Brain microvascular endothelial cell (primary cell): Measurements from ENCODE around the gene DTNB.

Source experiments
- DNase-seq: peaks from one replicate; pipeline ENCODE4 v3.0.0-alpha.2; 2020
- H3K27ac ChIP-seq: fragments of 250-450 bp; sonication (Bioruptor Pico); 2 replicates; pipeline ENCODE4 v1.5.1; 2020; ENCODE audit warnings: mild to moderate bottlenecking, moderate library complexity
- H3K27me3 ChIP-seq: fragments of 250-450 bp; sonication (Bioruptor Pico); replicated peaks from 2 replicates; pipeline ENCODE4 v1.5.1; 2020; ENCODE audit warnings: mild to moderate bottlenecking
- H3K36me3 ChIP-seq: fragments of 250-450 bp; sonication (Bioruptor Pico); replicated peaks from 2 replicates; pipeline ENCODE4 v1.5.1; 2020; ENCODE audit warnings: mild to moderate bottlenecking
- H3K4me3 ChIP-seq: 2 replicates; pipeline ENCODE4 v1.5.1; 2011; ENCODE audit warnings: low read depth, mild to moderate bottlenecking, control low read depth, low read length, moderate library complexity
- in situ Hi-C: cut with HindIII; loops from 2 replicates; pipeline ENCODE4 v1.10.0; 2017; ENCODE audit warnings: low sequenced_read_pairs, low pct_ligation_motif_present
- TF ChIP-seq, protein P1 (sequence below): IDR thresholded peaks from 2 replicates; pipeline ENCODE4 v1.5.1; 2011; ENCODE audit warnings: low read depth, mild to moderate bottlenecking, moderate library complexity, low read length, control low read depth, inconsistent platforms; ENCODE audit errors: missing control alignments

DTNB gene

DNA sequence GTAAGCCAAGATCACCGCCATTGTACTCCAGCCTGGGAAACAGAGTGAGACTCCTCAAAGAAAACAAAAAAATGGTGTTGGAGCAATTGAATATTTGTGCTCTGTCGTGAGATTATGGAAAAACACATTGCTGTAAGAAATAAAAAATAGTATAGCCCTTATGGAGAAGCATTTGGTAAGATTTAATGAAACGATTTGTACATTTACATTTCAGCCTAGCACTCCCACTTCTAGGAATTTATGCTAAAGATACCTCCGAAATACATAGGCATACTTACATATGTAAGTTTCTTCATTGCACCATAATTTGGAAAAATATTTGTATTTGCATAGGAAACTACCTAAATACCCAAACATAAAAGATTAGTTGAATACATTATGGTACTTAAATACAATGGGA is 8.7 kb upstream of the DTNB start:
- TF ChIP-seq, protein P1, sequence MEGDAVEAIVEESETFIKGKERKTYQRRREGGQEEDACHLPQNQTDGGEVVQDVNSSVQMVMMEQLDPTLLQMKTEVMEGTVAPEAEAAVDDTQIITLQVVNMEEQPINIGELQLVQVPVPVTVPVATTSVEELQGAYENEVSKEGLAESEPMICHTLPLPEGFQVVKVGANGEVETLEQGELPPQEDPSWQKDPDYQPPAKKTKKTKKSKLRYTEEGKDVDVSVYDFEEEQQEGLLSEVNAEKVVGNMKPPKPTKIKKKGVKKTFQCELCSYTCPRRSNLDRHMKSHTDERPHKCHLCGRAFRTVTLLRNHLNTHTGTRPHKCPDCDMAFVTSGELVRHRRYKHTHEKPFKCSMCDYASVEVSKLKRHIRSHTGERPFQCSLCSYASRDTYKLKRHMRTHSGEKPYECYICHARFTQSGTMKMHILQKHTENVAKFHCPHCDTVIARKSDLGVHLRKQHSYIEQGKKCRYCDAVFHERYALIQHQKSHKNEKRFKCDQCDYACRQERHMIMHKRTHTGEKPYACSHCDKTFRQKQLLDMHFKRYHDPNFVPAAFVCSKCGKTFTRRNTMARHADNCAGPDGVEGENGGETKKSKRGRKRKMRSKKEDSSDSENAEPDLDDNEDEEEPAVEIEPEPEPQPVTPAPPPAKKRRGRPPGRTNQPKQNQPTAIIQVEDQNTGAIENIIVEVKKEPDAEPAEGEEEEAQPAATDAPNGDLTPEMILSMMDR: no peak
- in situ Hi-C loops: no loop called here
- H3K27ac ChIP-seq: no peak overlapping the region
- no peak overlapping the region for H3K4me3 ChIP-seq
- no peaks in the 10 kb centered on the region for H3K27me3 ChIP-seq
- H3K36me3 ChIP-seq: no peaks in the 10 kb centered on the region
- no peak for DNase-seq

DNA sequence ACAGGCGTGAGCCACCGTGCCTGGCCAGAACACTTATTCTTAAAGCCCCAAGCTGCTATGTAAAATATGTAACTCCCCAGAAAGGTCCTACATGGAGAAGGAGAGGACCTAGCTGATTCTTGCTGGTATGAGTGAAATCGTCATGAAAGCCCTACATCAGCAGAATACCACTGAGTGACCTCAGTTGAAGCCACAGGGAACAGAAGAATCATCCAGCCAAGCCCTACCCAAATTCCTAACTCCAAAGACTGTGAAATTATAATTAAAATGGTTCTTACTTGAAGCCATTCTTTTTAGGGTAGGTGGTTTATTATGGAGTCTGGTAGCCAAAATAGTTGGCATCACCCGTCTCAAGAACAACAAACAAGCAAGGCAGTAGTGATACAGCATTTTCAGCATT is 4.5 kb upstream of the DTNB start:
- TF ChIP-seq, protein P1: no peak
- DNase-seq: no peak

DNA sequence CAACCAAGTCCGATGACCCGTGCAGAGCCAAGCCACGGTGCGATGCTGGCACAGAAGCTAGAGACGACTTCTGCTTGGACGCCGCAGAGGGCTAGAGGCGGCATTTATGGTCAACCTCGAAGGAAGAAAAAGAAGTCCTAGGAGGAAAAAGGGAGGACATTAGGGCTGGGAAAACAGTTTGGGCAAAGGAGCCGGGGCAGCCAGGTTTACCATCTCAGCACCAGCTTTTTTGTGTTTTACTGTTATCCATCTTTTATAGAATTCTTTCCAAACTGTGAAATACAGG is 643 bp upstream of the DTNB start:
- Histone ChIP-seq H3K4me3 (peak overlapping the region; percentile 52), H3K36me3 (no peaks in the 10 kb centered on the region), H3K27ac (no peak overlapping the region), H3K27me3 (no peaks in the 10 kb centered on the region)
- TF ChIP-seq, protein P1: no peak
- DNase-seq: no peak
- in situ Hi-C loops: no loop called here

More for the DNA sequence above, 4.5 kb upstream of the DTNB start:
- no peak overlapping the region for H3K27ac ChIP-seq
- in situ Hi-C loops: no loop called here
- no peak overlapping the region for H3K4me3 ChIP-seq
- H3K36me3 ChIP-seq: no peaks in the 10 kb centered on the region
- no peaks in the 10 kb centered on the region for H3K27me3 ChIP-seq

DNA sequence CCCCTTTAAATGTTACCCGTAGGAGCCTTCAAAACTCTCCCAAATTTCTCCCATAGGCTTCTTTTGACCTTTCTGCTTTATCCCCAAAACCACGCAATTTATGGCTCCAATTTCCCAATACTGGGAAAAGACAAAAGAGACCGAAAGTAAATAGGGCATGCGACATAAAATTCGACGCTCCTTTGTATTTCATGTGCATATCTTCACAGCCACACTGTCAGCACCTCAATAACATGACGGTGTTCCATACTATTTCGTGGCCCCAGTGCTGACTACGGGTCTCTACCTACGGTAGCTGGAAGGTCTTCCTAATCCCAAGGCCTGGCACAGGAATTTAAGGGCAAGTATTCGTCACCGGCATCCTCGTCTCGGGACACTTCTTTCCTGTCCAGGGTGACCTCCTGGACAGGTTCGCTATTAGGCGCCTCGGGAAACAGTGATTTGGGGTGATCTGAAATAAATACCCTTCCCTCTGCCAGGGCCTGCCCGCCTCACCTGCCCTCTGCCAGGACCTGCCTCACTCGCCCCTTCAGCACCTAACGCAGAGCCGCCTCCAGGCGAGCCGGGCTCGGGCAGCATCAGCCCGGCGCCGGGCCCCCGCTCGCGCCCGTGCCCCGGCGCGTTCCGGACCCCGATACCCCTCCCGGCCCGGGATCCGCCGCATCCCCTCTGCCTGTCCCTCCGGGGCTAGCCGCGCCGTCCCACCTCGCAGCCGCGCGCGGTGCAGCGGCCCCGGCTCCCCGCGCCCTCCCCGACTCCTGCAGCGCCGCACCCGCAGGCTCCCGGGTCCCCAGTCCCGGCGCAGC is 680 bp downstream of the DTNB start:
- Histone ChIP-seq H3K27ac (no peak overlapping the region), H3K4me3 (peak overlapping the region; percentile 67), H3K27me3 (no peaks in the 10 kb centered on the region), H3K36me3 (no peaks in the 10 kb centered on the region)
- in situ Hi-C loops: no loop called here
- DNase-seq: no peak
- TF ChIP-seq, protein P1: no peak

DNA sequence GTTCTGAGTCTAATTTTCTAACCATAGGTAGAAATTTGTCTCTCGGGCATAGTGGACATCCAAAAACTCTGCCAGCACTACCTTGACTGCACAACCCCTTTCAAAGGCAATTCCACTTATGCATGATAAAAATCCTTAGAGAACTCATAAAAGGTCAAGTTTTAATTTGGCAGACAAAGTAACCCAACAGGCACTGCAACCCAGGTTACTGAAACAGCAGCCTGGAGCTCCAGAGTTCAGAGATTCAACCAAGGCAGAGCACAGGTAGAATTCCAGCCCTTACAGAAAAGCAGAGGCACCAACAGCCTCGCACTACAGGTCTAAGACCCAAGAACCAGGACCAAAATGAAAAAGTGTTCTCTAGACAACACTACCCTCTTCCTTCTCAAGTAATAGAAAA is 1.8 kb downstream of the DTNB start:
- TF ChIP-seq, protein P1: no peak
- DNase-seq: no peak
- in situ Hi-C loops: no loop called here

DNA sequence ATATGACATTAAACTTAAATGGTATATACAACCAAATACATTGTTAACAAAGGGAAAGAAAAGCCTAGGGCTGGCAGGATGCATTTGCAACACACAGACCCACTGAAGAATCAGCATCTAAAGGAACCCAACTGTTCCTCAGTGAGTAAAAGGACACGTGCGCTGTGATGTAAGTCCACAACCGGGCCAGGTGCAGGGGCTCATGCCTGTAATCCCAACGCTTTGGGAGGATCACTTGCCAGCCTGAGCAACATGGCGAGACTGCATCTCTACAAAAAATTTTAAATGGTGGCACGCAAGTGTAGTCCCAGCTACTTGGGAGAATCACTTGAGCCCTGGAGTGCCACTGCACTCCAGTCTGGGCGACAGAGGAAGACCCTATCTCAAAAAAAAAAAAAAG is 3.9 kb downstream of the DTNB start:
- DNase-seq: no peak
- Histone ChIP-seq H3K36me3 (no peaks in the 10 kb centered on the region), H3K27me3 (no peaks in the 10 kb centered on the region), H3K27ac (no peak overlapping the region), H3K4me3 (no peak overlapping the region)
- in situ Hi-C loops: no loop called here
- TF ChIP-seq, protein P1: no peak

More for the DNA sequence above, 1.8 kb downstream of the DTNB start:
- no peaks in the 10 kb centered on the region for H3K36me3 ChIP-seq
- no peak overlapping the region for H3K4me3 ChIP-seq
- no peak overlapping the region for H3K27ac ChIP-seq
- H3K27me3 ChIP-seq: no peaks in the 10 kb centered on the region
